Activated T-cell treated with anti-CD3 and anti-CD28 coated beads, Interleukin-2, amount 50 U/mL, for 1 hour (primary cell): ENCODE results near the gene TDRD9.
A peak's percentile ranks its signal among the peaks of the same experiment; 100 is the strongest.

ENCODE experiments used
- DNase-seq: peaks from one replicate; pipeline ENCODE4 v3.0.0-alpha.2; 2020

TDRD9 gene

GRCh38 chr14:104093366-104094055 lies 165.3 kb downstream of the TDRD9 start:
- no peak for DNase-seq

GRCh38 chr14:104094056-104094708 lies 165.9 kb downstream of the TDRD9 start:
- no peak for DNase-seq

GRCh38 chr14:104094709-104095425 lies 166.6 kb downstream of the TDRD9 start:
- peak; percentile 80 for DNase-seq

DNA sequence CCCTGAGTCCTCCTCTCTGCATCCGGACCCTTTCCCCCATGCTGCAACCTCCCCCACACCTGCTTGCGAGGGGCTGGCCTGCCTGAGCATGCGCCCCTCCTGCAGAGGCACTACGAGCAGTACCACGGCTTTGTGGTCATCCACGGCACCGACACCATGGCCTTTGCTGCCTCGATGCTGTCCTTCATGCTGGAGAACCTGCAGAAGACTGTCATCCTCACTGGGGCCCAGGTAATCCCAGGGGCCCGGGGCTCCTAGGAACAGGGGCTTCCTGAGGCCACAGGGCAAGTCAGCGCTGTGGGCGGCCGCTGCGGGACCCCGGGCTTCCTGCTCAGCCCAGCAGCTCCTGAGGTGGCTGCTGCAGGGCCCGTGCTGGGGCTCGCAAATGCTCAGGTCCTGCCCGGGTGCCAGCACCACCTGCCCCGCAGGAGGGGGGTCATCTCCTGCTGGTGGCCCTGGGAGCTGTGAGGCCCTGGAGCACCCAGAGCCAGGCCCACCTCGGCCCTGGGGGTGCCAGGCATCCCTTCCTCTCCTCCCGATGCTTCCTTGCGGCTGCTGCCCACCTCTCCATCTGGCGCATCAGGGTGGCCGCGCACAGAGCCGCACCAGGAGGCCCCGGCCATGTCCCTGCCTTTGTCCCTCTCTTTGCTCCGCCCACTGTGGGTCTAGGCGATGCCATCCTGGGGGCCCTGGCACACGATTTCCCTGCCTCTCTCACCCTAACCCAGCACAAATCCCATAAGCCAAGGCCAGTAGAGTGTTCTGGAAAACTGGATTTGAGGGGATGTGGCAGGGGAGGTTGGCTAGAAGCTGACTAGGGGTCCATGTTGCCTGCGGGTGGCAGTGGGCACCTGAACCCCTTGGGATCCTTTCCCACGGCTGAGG lies 167.4 kb downstream of the TDRD9 start:
- no peak for DNase-seq

- DNase-seq: no peak
Observed at GRCh38 chr14:104096318-104096717, 168.1 kb downstream of the TDRD9 start.

GRCh38 chr14:104096751-104097700 lies 168.8 kb downstream of the TDRD9 start:
- DNase-seq: no peak

GRCh38 chr14:104098272-104099095 lies 170.2 kb downstream of the TDRD9 start:
- no peak for DNase-seq

DNA sequence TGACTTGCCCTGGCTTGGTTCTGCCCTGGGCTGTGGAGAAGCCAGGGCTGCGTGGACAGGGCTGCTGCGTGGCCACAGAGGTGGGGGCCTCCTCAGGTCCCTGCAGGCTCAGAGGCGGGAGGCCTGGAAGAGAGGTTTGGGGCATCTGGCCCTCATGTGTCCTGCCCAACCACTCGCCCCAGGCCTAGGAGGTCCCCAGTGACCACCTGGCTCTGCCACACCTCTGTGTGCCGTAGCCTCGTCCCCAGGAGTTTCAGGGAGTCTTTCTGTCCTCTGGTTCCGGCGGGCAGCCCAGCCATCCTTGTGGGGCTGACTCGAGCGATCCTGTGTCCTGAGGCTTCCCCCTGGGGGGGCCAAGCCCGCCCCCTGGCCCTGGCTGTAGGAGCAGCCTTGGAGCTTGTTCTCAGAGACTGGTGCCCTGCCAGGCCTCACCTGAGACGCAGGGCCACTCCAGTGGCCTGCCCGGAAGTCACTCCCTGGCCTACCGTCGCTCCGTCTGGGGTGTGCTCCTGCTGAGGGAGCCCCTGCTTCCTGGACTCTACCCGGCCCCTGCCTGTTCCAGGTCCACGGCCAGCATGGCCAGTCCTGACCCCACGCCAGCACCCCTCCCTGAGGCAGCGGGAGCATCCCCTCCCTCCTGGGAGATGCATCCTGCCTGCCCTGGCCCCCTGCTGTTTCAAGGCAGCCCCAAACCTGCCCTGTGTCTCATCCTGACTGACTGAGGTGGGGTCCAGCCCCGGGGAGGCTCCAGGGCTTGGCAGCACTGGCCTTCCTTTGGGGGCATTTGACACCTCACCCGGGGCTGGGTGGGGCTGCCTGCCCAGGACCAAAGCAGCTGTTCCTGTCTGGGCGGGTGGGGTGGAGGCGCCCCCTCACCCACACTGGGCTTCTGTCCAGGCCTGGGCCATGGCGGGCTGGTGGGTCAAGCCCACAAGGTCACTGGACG lies 171.1 kb downstream of the TDRD9 start:
- no peak for DNase-seq

DNA sequence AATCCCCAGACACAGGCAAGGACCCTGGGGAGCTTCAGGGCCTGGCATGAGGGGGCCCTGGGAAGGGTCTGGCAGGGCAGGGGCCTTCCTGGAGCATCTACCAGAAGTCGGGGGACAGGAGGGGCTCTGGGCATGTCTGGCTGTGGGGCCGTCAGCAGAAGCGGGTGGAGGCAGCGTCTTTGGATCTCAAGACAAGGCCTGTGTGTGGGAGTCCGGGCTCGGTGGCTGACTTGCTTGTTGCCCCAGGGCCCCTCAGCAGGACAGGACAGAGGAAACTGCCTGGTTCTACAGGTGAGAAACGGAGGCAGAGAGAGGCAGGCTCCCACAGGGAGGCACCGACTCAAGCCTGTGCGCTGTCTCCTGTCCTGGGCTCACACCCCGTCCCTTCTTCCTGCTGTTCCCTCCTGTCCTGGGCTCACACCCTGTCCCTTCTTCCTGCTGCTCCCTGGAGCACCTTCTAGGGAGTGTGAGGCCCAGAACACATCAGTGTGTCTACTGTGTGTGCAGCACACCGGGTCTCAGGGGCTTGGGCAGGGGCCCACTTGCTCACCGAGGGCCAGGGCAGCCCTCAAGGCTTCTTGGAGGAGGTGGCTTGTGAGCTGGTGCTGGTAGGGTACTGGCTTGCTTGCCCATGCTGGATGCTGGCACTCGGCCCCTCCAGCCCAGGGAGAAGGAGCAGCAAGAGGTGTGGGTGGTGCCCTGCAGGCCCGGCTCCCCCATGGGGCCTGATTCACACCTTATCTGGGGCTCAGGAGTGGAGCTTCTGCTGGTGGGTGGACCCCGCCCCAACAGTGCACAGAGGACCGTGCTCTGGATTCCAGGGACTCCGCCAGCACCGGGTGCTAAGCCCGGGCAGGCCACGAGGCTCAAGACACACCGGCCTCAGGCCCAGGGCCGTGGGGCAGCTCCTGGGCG lies 172.2 kb downstream of the TDRD9 start:
- DNase-seq: no peak

DNA sequence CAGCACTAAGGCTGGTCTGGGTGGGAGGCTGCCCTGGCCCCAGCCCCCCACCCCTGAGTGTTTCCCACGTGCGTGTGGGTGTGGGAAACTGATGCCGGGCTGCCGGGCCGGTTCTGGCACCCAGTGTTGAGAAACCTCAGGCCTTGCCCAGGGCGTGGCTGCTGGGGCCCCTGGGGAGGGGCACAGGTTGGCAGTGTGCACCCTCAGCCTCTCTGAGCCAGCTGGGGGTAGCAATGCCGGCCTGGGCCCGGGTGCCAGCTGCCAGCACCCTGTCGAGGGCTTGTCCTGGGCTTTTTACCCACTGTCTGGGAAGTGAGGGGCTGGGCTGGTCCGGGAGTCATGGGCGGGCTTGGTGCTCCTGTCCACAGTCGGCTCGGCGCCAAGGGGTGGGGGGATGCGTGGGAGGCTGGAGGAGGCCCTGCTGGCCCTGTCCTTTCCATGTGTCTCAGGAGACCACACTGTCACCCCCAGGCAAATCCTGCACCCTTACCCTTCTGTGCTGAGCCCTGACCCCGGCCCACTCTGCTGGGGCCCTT lies 172.9 kb downstream of the TDRD9 start:
- no peak for DNase-seq

GRCh38 chr14:104101651-104102281 lies 173.5 kb downstream of the TDRD9 start:
- DNase-seq: no peak
